Hepatocyte (in vitro differentiated cells): Measurements from ENCODE around the gene SPSB3.

ENCODE experiments used
- EZH2 ChIP-seq: fragments of 200-600 bp; sonication (generic); IDR thresholded peaks from 2 replicates; pipeline ENCODE4 v1.6.1; 2016; ENCODE audit warnings: antibody characterized with exemption, mild to moderate bottlenecking, borderline replicate concordance
- EZH2phosphoT487 ChIP-seq: fragments of 200-600 bp; sonication (generic); IDR thresholded peaks from one replicate; pipeline ENCODE4 v1.6.1; 2018; ENCODE audit warnings: antibody characterized with exemption, mild to moderate bottlenecking, low read depth, moderate library complexity; ENCODE audit not compliant: unreplicated experiment, severe bottlenecking
- TF ChIP-seq, protein P1 (sequence below): fragments of 200-600 bp; sonication (generic); IDR thresholded peaks from 2 replicates; pipeline ENCODE4 v1.5.1; 2016; ENCODE audit warnings: antibody characterized with exemption, mild to moderate bottlenecking; ENCODE audit not compliant: poor library complexity

DNA sequence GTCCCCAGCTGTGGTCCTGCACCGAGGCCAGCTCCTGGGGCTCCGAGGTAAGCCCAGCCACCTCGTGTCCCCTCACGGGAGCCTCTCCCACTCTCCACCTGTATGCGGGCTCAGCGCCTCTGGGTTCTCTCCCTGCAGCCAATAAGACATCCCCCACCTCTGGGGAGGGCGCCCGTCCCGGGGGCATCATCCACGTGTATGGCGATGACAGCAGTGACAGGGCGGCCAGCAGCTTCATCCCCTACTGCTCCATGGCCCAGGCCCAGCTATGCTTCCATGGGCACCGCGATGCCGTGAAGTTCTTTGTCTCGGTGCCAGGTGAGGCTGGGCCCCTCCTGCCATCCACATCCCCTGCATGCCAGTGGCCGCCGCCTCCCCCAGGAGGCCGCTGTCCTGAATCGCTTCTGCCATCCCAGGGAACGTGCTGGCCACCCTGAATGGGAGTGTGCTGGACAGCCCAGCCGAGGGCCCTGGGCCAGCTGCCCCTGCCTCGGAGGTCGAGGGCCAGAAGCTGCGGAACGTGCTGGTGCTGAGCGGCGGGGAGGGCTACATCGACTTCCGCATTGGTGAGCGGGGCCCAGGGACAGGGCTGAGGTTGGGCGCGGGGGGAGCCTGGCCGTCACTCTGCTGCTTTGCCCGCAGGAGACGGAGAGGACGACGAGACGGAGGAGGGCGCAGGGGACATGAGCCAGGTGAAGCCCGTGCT, 14.2 kb downstream of the SPSB3 start:
- TF ChIP-seq, protein P1, sequence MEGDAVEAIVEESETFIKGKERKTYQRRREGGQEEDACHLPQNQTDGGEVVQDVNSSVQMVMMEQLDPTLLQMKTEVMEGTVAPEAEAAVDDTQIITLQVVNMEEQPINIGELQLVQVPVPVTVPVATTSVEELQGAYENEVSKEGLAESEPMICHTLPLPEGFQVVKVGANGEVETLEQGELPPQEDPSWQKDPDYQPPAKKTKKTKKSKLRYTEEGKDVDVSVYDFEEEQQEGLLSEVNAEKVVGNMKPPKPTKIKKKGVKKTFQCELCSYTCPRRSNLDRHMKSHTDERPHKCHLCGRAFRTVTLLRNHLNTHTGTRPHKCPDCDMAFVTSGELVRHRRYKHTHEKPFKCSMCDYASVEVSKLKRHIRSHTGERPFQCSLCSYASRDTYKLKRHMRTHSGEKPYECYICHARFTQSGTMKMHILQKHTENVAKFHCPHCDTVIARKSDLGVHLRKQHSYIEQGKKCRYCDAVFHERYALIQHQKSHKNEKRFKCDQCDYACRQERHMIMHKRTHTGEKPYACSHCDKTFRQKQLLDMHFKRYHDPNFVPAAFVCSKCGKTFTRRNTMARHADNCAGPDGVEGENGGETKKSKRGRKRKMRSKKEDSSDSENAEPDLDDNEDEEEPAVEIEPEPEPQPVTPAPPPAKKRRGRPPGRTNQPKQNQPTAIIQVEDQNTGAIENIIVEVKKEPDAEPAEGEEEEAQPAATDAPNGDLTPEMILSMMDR = no peak
- TF ChIP-seq EZH2 (no peak), EZH2phosphoT487 (no peak)
